K562 (cell line): Measurements from ENCODE around the gene ATRAID. TPM values are rescaled to one million over a fixed set of nuclear protein-coding genes. Genes with fewer than 3 reads are reported as not detected.
A peak's percentile ranks its signal among the peaks of the same experiment; 100 is the strongest.

ENCODE experiments used
- ATF1 ChIP-seq, 2 experiments: fragments of 450-650 bp in 1 of 2; IDR thresholded peaks; 2 replicates each; pipeline ENCODE4 v1.6.1; 2016; ENCODE audit warnings: missing compliant biosample characterization in 1 of 2, missing genetic modification characterization in 1 of 2
- ATF7 ChIP-seq: fragments of 450-650 bp; IDR thresholded peaks from 2 replicates; pipeline ENCODE4 v1.7.1; 2014; ENCODE audit warnings: mild to moderate bottlenecking, moderate library complexity
- BHLHE40 ChIP-seq: IDR thresholded peaks from 2 replicates; pipeline ENCODE4 v1.6.1; 2011; ENCODE audit warnings: low read length, improper control_type of control experiment
- CBX3 ChIP-seq, 2 experiments: IDR thresholded peaks; 1 replicate in 1 of 2; 2 replicates in 1 of 2; pipeline ENCODE4 v1.6.1; 2012; ENCODE audit warnings: inconsistent platforms in 2 of 2, low read length in 2 of 2, borderline replicate concordance in 1 of 2, control low read depth in 1 of 2
- CHD2 ChIP-seq: IDR thresholded peaks from 2 replicates; pipeline ENCODE4 v1.6.1; 2011; ENCODE audit warnings: low read depth, low read length
- HEY1 ChIP-seq: fragments of 250-450 bp; sonication (Bioruptor Pico); IDR thresholded peaks from 2 replicates; pipeline ENCODE4 v1.5.0; 2020; ENCODE audit warnings: mild to moderate bottlenecking, moderate library complexity, borderline replicate concordance
- KDM5B ChIP-seq: fragments of 200-600 bp; sonication (generic); IDR thresholded peaks from 2 replicates; pipeline ENCODE4 v1.6.1; 2012; ENCODE audit warnings: low read depth, mild to moderate bottlenecking, moderate library complexity, low read length, control low read depth, inconsistent platforms; ENCODE audit not compliant: insufficient replicate concordance
- KLF16 ChIP-seq: IDR thresholded peaks from 2 replicates; pipeline ENCODE4 v1.6.1; 2016; ENCODE audit warnings: antibody characterized with exemption
- MNT ChIP-seq, 2 experiments: fragments of 450-650 bp; conservative IDR thresholded peaks; 2 replicates each; pipeline ENCODE4 v1.6.1; 2017; ENCODE audit warnings: mild to moderate bottlenecking in 2 of 2, moderate library complexity in 2 of 2
- MYC ChIP-seq, 2 experiments: fragments of 250-450 bp in 1 of 2; sonication (Bioruptor Pico) in 1 of 2; IDR thresholded peaks; 2 replicates each; pipeline versions ENCODE4 v1.5.1 to v1.6.1; 2012 to 2021; ENCODE audit warnings: low read depth in 2 of 2, borderline replicate concordance in 1 of 2, improper control_type of control experiment in 1 of 2, low read length in 1 of 2, mild to moderate bottlenecking in 1 of 2, moderate library complexity in 1 of 2
- NFRKB ChIP-seq: fragments of 450-650 bp; IDR thresholded peaks from 2 replicates; pipeline ENCODE4 v1.6.1; 2016; ENCODE audit warnings: low read depth
- NKRF ChIP-seq: fragments of 450-650 bp; IDR thresholded peaks from 2 replicates; pipeline ENCODE4 v1.6.1; 2016; ENCODE audit warnings: borderline replicate concordance
- NR3C1 ChIP-seq: sonication (generic); formaldehyde crosslinking; IDR thresholded peaks from 2 replicates; pipeline ENCODE4 v1.8.1; 2022; ENCODE audit warnings: missing genetic modification reagents
- PHF20 ChIP-seq: fragments of 450-650 bp; IDR thresholded peaks from 2 replicates; pipeline ENCODE4 v1.6.1; 2018; ENCODE audit not compliant: partially characterized antibody
- POLR2G ChIP-seq: fragments of 200-400 bp; formaldehyde crosslinking; IDR thresholded peaks from 2 replicates; pipeline ENCODE4 v1.6.1; 2017; ENCODE audit warnings: low read depth, mild to moderate bottlenecking, antibody characterized with exemption, low read length, moderate library complexity
- RAD51 ChIP-seq: fragments of 450-650 bp; IDR thresholded peaks from 2 replicates; pipeline ENCODE4 v1.7.1; 2016; ENCODE audit warnings: low read depth, mild to moderate bottlenecking, borderline replicate concordance
- RFX7 ChIP-seq: fragments of 250-450 bp; sonication (Bioruptor Pico); IDR thresholded peaks from 2 replicates; pipeline ENCODE4 v1.5.1; 2021; ENCODE audit warnings: mild to moderate bottlenecking
- TAF9B ChIP-seq: fragments of 450-650 bp; IDR thresholded peaks from 2 replicates; pipeline ENCODE4 v1.6.1; 2018; ENCODE audit warnings: mild to moderate bottlenecking; ENCODE audit not compliant: partially characterized antibody
- XRCC5 ChIP-seq: fragments of 200-400 bp; formaldehyde crosslinking; IDR thresholded peaks from 2 replicates; pipeline ENCODE4 v1.6.1; 2017; ENCODE audit warnings: low read depth, mild to moderate bottlenecking, low read length
- ZBTB34 ChIP-seq: fragments of 250-450 bp; sonication (Bioruptor Pico); IDR thresholded peaks from 2 replicates; pipeline ENCODE4 v1.8.0; 2021; ENCODE audit warnings: mild to moderate bottlenecking, moderate library complexity
- ZBTB7A ChIP-seq: IDR thresholded peaks from 2 replicates; pipeline ENCODE4 v1.6.1; 2011; ENCODE audit warnings: low read depth, mild to moderate bottlenecking, low read length, moderate library complexity, borderline replicate concordance; ENCODE audit not compliant: control insufficient read depth
- ZNF232 ChIP-seq: sonication (generic); formaldehyde crosslinking; IDR thresholded peaks from 2 replicates; pipeline ENCODE4 v1.8.0; 2022; ENCODE audit warnings: mild to moderate bottlenecking, missing genetic modification reagents
- ZNF24 ChIP-seq: fragments of 450-650 bp; IDR thresholded peaks from 2 replicates; pipeline ENCODE4 v1.6.1; 2016
- polyA plus RNA-seq, 8 experiments: library from polyadenylated mRNA; depleted of rRNA in 4 of 8; stranded (reverse) in 5 of 8; unstranded in 3 of 8; fragments of >200 nt; fragmentation: Nextera tagmentation in 2 of 8; fragmentation: Illumina TruSeq in 1 of 8; extraction: Ambion mirVana in 2 of 8; extraction: Trizol in 1 of 8; gene quantifications; 2 replicates each; pipeline versions ENCODE4 v1.2.1 to v1.2.3, GENCODE V29; 2011 to 2014; ENCODE audit warnings: inconsistent platforms in 1 of 8, missing spikeins in 1 of 8
- total RNA-seq, 7 experiments: library from RNA; depleted of rRNA in 6 of 7; stranded (reverse); fragments of >200 nt in 6 of 7; fragmentation: Illumina TruSeq in 2 of 7; extraction: Trizol in 2 of 7; gene quantifications; 2 replicates each; pipeline versions ENCODE4 v1.2.1 to v1.2.3, GENCODE V29; 2011 to 2021; ENCODE audit warnings: low replicate concordance in 1 of 7

Gene ATRAID
- total and polyA plus RNA-seq, 9 of the 15 experiments (the other 6 are each of a cell fraction or from before 2014, with no cell fraction given) = 70.2 to 187 (median 108) TPM

GRCh38 chr2:27217173-27218121 is 5.6 kb downstream of the ATRAID start, which contains the start of gene CAD (continued):
- TF ChIP-seq RAD51 = peak; percentile 83
- peak; percentile 23; the same call in 1 of the 2 replicates for TF ChIP-seq CHD2
- TF ChIP-seq ZBTB34 = no peak
- peak; percentile 99 for TF ChIP-seq NKRF
- TF ChIP-seq CBX3 (IDR thresholded peaks at IDR 0.05; ENCODE audit: borderline replicate concordance in 1 of 2, low read length in 2 of 2) = peak in 1 of 2 experiments; percentile 38; a peak in 1 of 3 replicates
- peak; percentile 75 for TF ChIP-seq KDM5B
- peak; percentile 93 for TF ChIP-seq POLR2G
- TF ChIP-seq MYC (IDR thresholded peaks at IDR 0.05; ENCODE audit: low read depth, low read length) = peak; percentile 99
- TF ChIP-seq MYC (CRISPR knock-in tag; IDR thresholded peaks at IDR 0.05; ENCODE audit: borderline replicate concordance, low read depth) = peak; percentile 95
- TF ChIP-seq XRCC5 = no peak; the same call in 1 of the 2 replicates
- TF ChIP-seq ZNF24 = no peak
- peak; percentile 91 for TF ChIP-seq KLF16
- peak; percentile 44; the same call in 1 of the 2 replicates for TF ChIP-seq ATF7
- no peak for TF ChIP-seq ATF1 (CRISPR knock-in tag; IDR thresholded peaks at IDR 0.05)
- TF ChIP-seq ATF1 (tag; IDR thresholded peaks at IDR 0.05) = peak; percentile 71
- peak; percentile 98 to 100 for TF ChIP-seq MNT (conservative IDR thresholded peaks at IDR 0.05)
- peak; percentile 94 for TF ChIP-seq ZBTB7A
- no peak for TF ChIP-seq HEY1 (CRISPR knock-in tag)
- TF ChIP-seq ZNF232 (CRISPR knock-in tag) = 0 out of 2 replicates have a peak, but pooled peaks have one; percentile 71
- peak; percentile 54 for TF ChIP-seq PHF20
- peak; percentile 66 for TF ChIP-seq BHLHE40
- TF ChIP-seq NFRKB = peak; percentile 52; the same call in 1 of the 2 replicates
- no peak for TF ChIP-seq RFX7
- peak; percentile 71; the same call in 1 of the 2 replicates for TF ChIP-seq NR3C1 (CRISPR knock-in tag)
- peak; percentile 33 for TF ChIP-seq TAF9B
